Left lobe of liver (tissue), 2 donors: Measurements from ENCODE around the gene PNPLA4. TPM values are rescaled to one million over a fixed set of nuclear protein-coding genes. Genes with fewer than 3 reads are reported as not detected.

ENCODE experiments used
- ATAC-seq: fragments of 200-7000 bp; cut with Tn5 transposase; one replicate; pipeline ENCODE4 v1.9.1; 2020; ENCODE audit warnings: mild to moderate bottlenecking, moderate library complexity
- DNase-seq: peaks from one replicate; pipeline ENCODE4 v3.0.0-alpha.2; 2020; ENCODE audit warnings: low spot score
- total RNA-seq: library from RNA; stranded (reverse); gene quantifications from one replicate; pipeline ENCODE4 v1.2.1, GENCODE V29; 2021
- donor health status: DM: no; HTN: no; CAD: no; lungs with moderate emphysema.
- donor health status: DM: no; HTN: yes; CAD: no.

Gene PNPLA4
- total RNA-seq, 1 donor from 2014 or later: 15.6 TPM

DNA sequence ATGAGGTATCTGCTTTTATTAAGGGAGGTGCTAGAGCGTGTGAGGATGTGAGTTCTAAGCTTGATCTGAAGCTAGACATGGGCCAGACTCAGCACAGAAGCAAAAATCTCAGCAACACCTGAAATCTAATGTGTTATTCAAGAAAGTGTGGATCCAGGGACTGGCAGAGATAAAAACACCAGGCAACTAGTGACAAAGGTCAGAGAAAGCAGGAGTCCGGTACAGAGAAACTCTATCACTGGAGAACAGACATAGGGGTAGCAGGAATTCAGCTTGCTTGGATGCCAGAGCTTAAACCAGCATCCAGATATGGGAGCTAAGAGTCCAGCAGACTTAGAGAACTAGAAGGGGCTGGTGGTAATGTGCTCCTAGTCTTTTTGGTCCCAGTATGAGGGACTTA is 50.3 kb downstream of the PNPLA4 start:
- ATAC-seq (no peak), DNase-seq (no peak)

DNA sequence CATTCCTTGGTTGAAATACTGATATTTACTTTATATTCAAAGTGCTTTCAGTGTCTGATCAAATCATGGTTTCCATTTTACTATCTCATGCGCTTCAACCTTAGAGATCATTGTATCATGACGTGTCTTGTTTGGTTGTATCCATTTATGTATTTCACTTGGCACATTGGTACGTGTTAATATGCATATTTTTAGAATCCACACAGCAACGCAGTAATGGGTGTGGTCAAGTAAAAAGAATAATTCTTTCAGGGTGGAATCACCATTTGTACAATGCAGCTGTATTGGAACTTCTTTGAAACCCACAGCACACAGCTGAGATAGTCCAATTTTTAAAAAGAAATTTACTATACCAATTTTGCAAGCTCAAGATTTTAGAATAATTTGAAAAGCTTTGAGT is 55.2 kb downstream of the PNPLA4 start:
- DNase-seq (no peak), ATAC-seq (no peak)

DNA sequence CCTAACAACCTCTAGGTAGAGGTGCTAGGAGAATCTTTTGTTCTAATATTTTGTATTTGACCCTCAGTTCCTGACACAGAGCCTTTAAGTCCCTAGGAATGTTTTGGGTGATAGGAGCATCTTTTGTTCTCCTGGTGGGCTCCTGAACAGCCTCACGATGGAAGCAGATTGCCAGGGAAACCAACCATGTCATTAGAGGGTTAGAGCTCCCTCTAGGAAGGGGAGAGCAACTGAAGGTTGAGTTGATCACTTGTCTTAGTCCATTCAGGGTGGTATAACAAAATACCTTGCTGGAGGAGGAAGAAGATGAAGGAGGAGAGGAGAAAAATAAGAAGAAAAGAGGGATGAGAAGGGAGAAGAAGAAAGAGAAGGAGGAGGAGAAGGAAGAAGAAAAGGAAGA is 75.0 kb downstream of the PNPLA4 start:
- no peak for ATAC-seq

More for the DNA sequence above, 75.0 kb downstream of the PNPLA4 start:
- no peak for DNase-seq

Other genes starting within 250 kb of the PNPLA4 start
- gene VCX, start 84.2 kb downstream of the PNPLA4 start, total RNA-seq: not detected
- gene VCX2, start 243.9 kb upstream of the PNPLA4 start, total RNA-seq: not detected